HCT116 (cell line): ENCODE data around the gene IL11RA. TPM values are rescaled to one million over a fixed set of nuclear protein-coding genes. Genes with fewer than 3 reads are reported as not detected.

Experiments
- ATAC-seq: fragments of 200-7000 bp; cut with Tn5 transposase; 2 replicates; pipeline ENCODE4 v1.9.1; 2020; ENCODE audit warnings: mild to moderate bottlenecking, moderate library complexity
- BruUV-seq: library from RNA; stranded (reverse); fragments of 400-500 nt; replicated peaks from 2 replicates; lab custom pipeline; 2021; lab: Mats Ljungman, UMichigan
- CTCF ChIA-PET: fragments of 300-600 bp; sonication (Branson Sonifier 250); formaldehyde crosslinking; loops from one replicate; lab custom pipeline; 2021; ENCODE audit warnings: antibody characterized with exemption; lab: Charles Lee
- POLR2A ChIA-PET: fragments of 300-600, 350-600 bp; sonication (Branson Sonifier 250); formaldehyde crosslinking; loops from one replicate; lab custom pipeline; 2021; ENCODE audit warnings: antibody characterized with exemption; lab: Charles Lee
- RAD21 ChIA-PET, 2 experiments: fragments of 300-600 bp; sonication (Branson Sonifier 250); formaldehyde crosslinking; loops; one replicate each; lab custom pipeline; 2023; ENCODE audit warnings: low total read pairs in 2 of 2; ENCODE audit not compliant: uncharacterized antibody in 2 of 2, unreplicated experiment in 2 of 2, low non-redundant PET in 1 of 2; lab: Charles Lee
- DNase-seq: peaks from one replicate; pipeline ENCODE4 v3.0.0-alpha.2; 2010; ENCODE audit warnings: low read depth, low spot score
- H2AFZ ChIP-seq: fragments of 200-600 bp; shearing (Covaris generic), sonication (generic); 2 replicates; pipeline ENCODE4 v1.6.1; 2017; ENCODE audit warnings: low read depth, mixed run types, mixed read lengths, antibody characterized with exemption, low read length; ENCODE audit not compliant: poor library complexity, severe bottlenecking
- H3K27ac ChIP-seq: 2 replicates; pipeline ENCODE4 v1.5.1; 2012; ENCODE audit warnings: low read depth, low read length
- H3K27me3 ChIP-seq: fragments of 200-600 bp; sonication (generic); 2 replicates; pipeline ENCODE4 v1.6.1; 2016; ENCODE audit warnings: mixed run types, low read length, mixed read lengths; ENCODE audit not compliant: insufficient read depth
- H3K36me3 ChIP-seq, 2 experiments: fragments of 200-500 bp in 1 of 2; fragments of 200-600 bp in 1 of 2; sonication (Bioruptor generic) in 1 of 2; sonication (generic) in 1 of 2; 2 replicates each; pipeline versions ENCODE4 v1.5.1 to v1.6.1; 2014 to 2016; ENCODE audit warnings: low read length in 2 of 2, inconsistent platforms in 1 of 2, mixed read lengths in 1 of 2, mixed run types in 1 of 2; ENCODE audit not compliant: insufficient read depth in 2 of 2, control insufficient read depth in 1 of 2
- H3K4me1 ChIP-seq, 2 experiments: fragments of 200-600 bp in 1 of 2; sonication (generic) in 1 of 2; 2 replicates each; pipeline versions ENCODE4 v1.5.1 to v1.6.1; 2012 to 2017; ENCODE audit warnings: low read length in 2 of 2, inconsistent platforms in 1 of 2, mild to moderate bottlenecking in 1 of 2, mixed read lengths in 1 of 2, mixed run types in 1 of 2, moderate library complexity in 1 of 2; ENCODE audit not compliant: insufficient read depth in 2 of 2, control insufficient read depth in 1 of 2
- H3K4me2 ChIP-seq: fragments of 200-600 bp; sonication (generic); 2 replicates; pipeline ENCODE4 v1.6.1; 2017; ENCODE audit warnings: mixed run types, low read length, mixed read lengths
- H3K4me3 ChIP-seq, 2 experiments: fragments of 200-600 bp in 1 of 2; sonication (generic) in 1 of 2; replicated peaks in 1 of 2; 2 replicates each; pipeline ENCODE4 v1.5.1; 2011 to 2016; ENCODE audit warnings: low read length in 2 of 2, control low read depth in 1 of 2, low read depth in 1 of 2, mild to moderate bottlenecking in 1 of 2, mixed read lengths in 1 of 2, mixed run types in 1 of 2
- H3K79me2 ChIP-seq: fragments of 200-600 bp; sonication (generic); 2 replicates; pipeline ENCODE4 v1.6.1; 2017; ENCODE audit warnings: mild to moderate bottlenecking, mixed run types, low read length, moderate library complexity, mixed read lengths; ENCODE audit not compliant: insufficient read depth
- H3K9ac ChIP-seq: fragments of 200-600 bp; sonication (generic); 2 replicates; pipeline ENCODE4 v1.6.1; 2016; ENCODE audit warnings: low read length, mixed read lengths
- H3K9me2 ChIP-seq: fragments of 200-600 bp; sonication (generic), shearing (Covaris generic); 2 replicates; pipeline ENCODE4 v1.6.1; 2017; ENCODE audit warnings: mixed run types, mild to moderate bottlenecking, moderate library complexity; ENCODE audit not compliant: insufficient read depth
- H3K9me3 ChIP-seq, 2 experiments: fragments of 200-500 bp in 1 of 2; fragments of 200-600 bp in 1 of 2; sonication (Bioruptor generic) in 1 of 2; sonication (generic) in 1 of 2; 2 replicates each; pipeline ENCODE4 v1.6.1; 2014 to 2017; ENCODE audit warnings: low read length in 2 of 2, mixed read lengths in 2 of 2, inconsistent platforms in 1 of 2, low read depth in 1 of 2, mild to moderate bottlenecking in 1 of 2, mixed run types in 1 of 2, moderate library complexity in 1 of 2; ENCODE audit not compliant: control insufficient read depth in 1 of 2, insufficient read depth in 1 of 2
- H4K20me1 ChIP-seq: fragments of 200-600 bp; sonication (generic), shearing (Covaris generic); 2 replicates; pipeline ENCODE4 v1.6.1; 2017; ENCODE audit warnings: mixed run types, mild to moderate bottlenecking, moderate library complexity; ENCODE audit not compliant: insufficient read depth
- ATF3 ChIP-seq: IDR thresholded peaks from 2 replicates; pipeline ENCODE4 v1.6.1; 2012
- CBX3 ChIP-seq: IDR thresholded peaks from 2 replicates; pipeline ENCODE4 v1.6.1; 2012; ENCODE audit warnings: low read depth
- CEBPB ChIP-seq: IDR thresholded peaks from 2 replicates; pipeline ENCODE4 v1.6.1; 2012; ENCODE audit warnings: low read depth
- CTCF ChIP-seq, 3 experiments: fragments of 200-600 bp in 1 of 3; sonication (generic) in 1 of 3; IDR thresholded peaks in 2 of 3; conservative IDR thresholded peaks in 1 of 3; 2 replicates each; pipeline ENCODE4 v1.5.1; 2012 to 2017; ENCODE audit warnings: low read depth in 2 of 3, low read length in 2 of 3, antibody characterized with exemption in 1 of 3, borderline replicate concordance in 1 of 3, control low read depth in 1 of 3, mild to moderate bottlenecking in 1 of 3, mixed read lengths in 1 of 3, mixed run types in 1 of 3, moderate library complexity in 1 of 3; ENCODE audit not compliant: insufficient read depth in 1 of 3
- EZH2 ChIP-seq: fragments of 200-600 bp; sonication (generic); IDR thresholded peaks from 2 replicates; pipeline ENCODE4 v1.6.1; 2017; ENCODE audit warnings: antibody characterized with exemption, mixed run types
- EZH2phosphoT487 ChIP-seq: fragments of 200-600 bp; IDR thresholded peaks from 2 replicates; pipeline ENCODE4 v1.6.1; 2018; ENCODE audit warnings: antibody characterized with exemption, borderline replicate concordance
- FOSL1 ChIP-seq: IDR thresholded peaks from 2 replicates; pipeline ENCODE4 v1.6.1; 2012; ENCODE audit warnings: low read depth
- POLR2A ChIP-seq: IDR thresholded peaks from 2 replicates; pipeline ENCODE4 v1.7.0; 2011; ENCODE audit warnings: borderline replicate concordance; ENCODE audit not compliant: insufficient read depth, insufficient read length; ENCODE audit errors: extremely low read depth
- POLR2AphosphoS5 ChIP-seq: IDR thresholded peaks from 2 replicates; pipeline ENCODE4 v1.6.1; 2011; ENCODE audit warnings: mild to moderate bottlenecking, low read depth, low read length, moderate library complexity
- RAD21 ChIP-seq: IDR thresholded peaks from 2 replicates; pipeline ENCODE4 v1.6.1; 2012; ENCODE audit warnings: low read depth, mild to moderate bottlenecking
- REST ChIP-seq: IDR thresholded peaks from 2 replicates; pipeline ENCODE4 v1.6.1; 2012; ENCODE audit warnings: low read depth
- SIN3A ChIP-seq: IDR thresholded peaks from 2 replicates; pipeline ENCODE4 v1.6.1; 2012; ENCODE audit warnings: low read depth
- ZBTB33 ChIP-seq: IDR thresholded peaks from 2 replicates; pipeline ENCODE4 v1.6.1; 2011; ENCODE audit warnings: mild to moderate bottlenecking, low read length, moderate library complexity; ENCODE audit not compliant: insufficient replicate concordance; ENCODE audit errors: extremely low read depth
- ZFX ChIP-seq: fragments of 450-650 bp; IDR thresholded peaks from 2 replicates; pipeline ENCODE4 v1.6.1; 2017
- ZNF274 ChIP-seq: fragments of 200-500 bp; sonication (Bioruptor generic); IDR thresholded peaks from 2 replicates; pipeline ENCODE4 v1.6.1; 2014; ENCODE audit warnings: mild to moderate bottlenecking, low read depth, low read length, inconsistent platforms
- intact Hi-C: fragments of 100-400 bp; cut with micrococcal nuclease; formaldehyde crosslinking; loops from 2 replicates; pipeline ENCODE4 v1.10.0; 2022
- total RNA-seq: library from RNA; stranded (reverse); gene quantifications from one replicate; pipeline ENCODE4 v1.2.1, GENCODE V29; 2021; ENCODE audit not compliant: unreplicated experiment

Gene IL11RA
- total RNA-seq, 1 experiment from 2014 or later: 10.6 TPM

DNA sequence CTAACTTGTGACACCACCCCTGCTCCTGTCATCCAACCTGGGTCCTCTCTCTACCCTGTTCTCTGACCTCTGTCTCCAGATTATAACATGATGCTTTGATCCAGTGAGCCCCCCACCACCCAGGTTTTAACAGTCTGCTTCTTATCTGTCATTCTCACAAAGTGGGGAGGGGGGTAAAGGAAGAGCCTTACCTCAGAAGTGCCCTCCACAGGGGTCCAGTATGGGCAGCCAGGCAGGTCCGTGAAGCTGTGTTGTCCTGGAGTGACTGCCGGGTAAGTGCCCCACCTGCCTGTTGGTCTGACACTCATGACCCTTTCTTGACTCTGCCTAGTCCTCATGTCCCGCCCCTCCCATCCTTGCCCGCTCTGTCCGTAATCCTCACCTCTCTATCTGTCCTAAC lies 3.4 kb downstream of the IL11RA start (continued):
- TF ChIP-seq CTCF (IDR thresholded peaks at IDR 0.05 in 2 of 3, conservative IDR thresholded peaks at IDR 0.05 in 1 of 3; ENCODE audit: borderline replicate concordance in 1 of 3, insufficient read depth in 1 of 3, low read depth in 2 of 3, low read length in 2 of 3) (no peak), EZH2 (no peak), POLR2A (no peak)
- TF ChIP-seq, all 23 proteins: peak for 0

DNA sequence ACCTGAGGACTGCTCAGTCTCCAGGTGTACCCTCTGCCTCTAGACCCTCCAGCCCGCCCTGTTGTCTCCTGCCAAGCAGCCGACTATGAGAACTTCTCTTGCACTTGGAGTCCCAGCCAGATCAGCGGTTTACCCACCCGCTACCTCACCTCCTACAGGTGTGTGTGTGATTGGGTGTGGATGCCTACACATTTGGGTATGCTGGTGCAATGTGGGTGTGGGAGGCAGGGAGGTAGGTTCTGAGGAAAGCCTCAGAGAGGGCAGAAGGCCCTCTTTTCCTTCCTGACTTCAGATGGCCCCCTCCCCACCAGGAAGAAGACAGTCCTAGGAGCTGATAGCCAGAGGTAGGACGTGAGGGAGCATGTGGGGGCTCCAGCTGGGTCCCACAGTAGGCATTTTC lies 5.0 kb downstream of the IL11RA start:
- H3K9me3 ChIP-seq: no peaks in the 10 kb centered on the region
- no peak overlapping the region for H3K9ac ChIP-seq
- no peaks in the 10 kb centered on the region for H3K27me3 ChIP-seq
- ATAC-seq: no peak
- peaks cover 9 to 27% of the 10 kb centered on the region in 2 experiments for H3K4me1 ChIP-seq
- H3K4me3 ChIP-seq: no peak overlapping the region
- no peak overlapping the region for H3K4me2 ChIP-seq
- H3K79me2 ChIP-seq: no peaks in the 10 kb centered on the region
- RAD21 ChIA-PET: no interaction called here
- intact Hi-C loops: no loop called here
- H3K9me2 ChIP-seq: no peaks in the 10 kb centered on the region
- H3K27ac ChIP-seq: no peak overlapping the region
- POLR2A ChIA-PET: no interaction called here
- no peaks in the 10 kb centered on the region for H3K36me3 ChIP-seq
- DNase-seq: no peak
- no peak overlapping the region for H2AFZ ChIP-seq
- no TSS peak for BruUV-seq
- CTCF ChIA-PET: interaction anchor here (0.7 kb wide), 1 partner anchor 8 kb away, joined by 3 read pairs; no protein-coding TSS in a partner anchor
- H4K20me1 ChIP-seq: no peaks in the 10 kb centered on the region
- TF ChIP-seq POLR2AphosphoS5 (no peak), SIN3A (no peak), EZH2phosphoT487 (no peak), CTCF (IDR thresholded peaks at IDR 0.05 in 2 of 3, conservative IDR thresholded peaks at IDR 0.05 in 1 of 3; ENCODE audit: borderline replicate concordance in 1 of 3, insufficient read depth in 1 of 3, low read depth in 2 of 3, low read length in 2 of 3) (no peak), ZBTB33 (no peak), ZFX (no peak), REST (no peak), EZH2 (no peak), CEBPB (no peak), ATF3 (no peak), ZNF274 (no peak), FOSL1 (no peak), CBX3 (no peak), RAD21 (no peak)
